Measurements from ENCODE around the gene PCGF3.
"Not testable (repeated sequence)": the region's sequence is repeated elsewhere in the genome, so short reads cannot be mapped to it uniquely, and the experiment has no call there.

PCGF3 gene

GRCh38 chr4:744212-744841 lies 38.7 kb downstream of the PCGF3 start:
- no peak for DNase-seq

- DNase-seq, result no peak
Measured at GRCh38 chr4:747546-748170, 42.0 kb downstream of the PCGF3 start.

GRCh38 chr4:748461-748860 lies 42.8 kb downstream of the PCGF3 start:
- no peak for DNase-seq

GRCh38 chr4:749698-750666 lies 44.4 kb downstream of the PCGF3 start:
- no peak for DNase-seq

GRCh38 chr4:751676-752075 lies 46.0 kb downstream of the PCGF3 start:
- DNase-seq, result no peak

- DNase-seq, result no peak
Measured at GRCh38 chr4:752196-752861, 46.7 kb downstream of the PCGF3 start.

- not testable (repeated sequence) for DNase-seq
Measured at GRCh38 chr4:753186-753585, 47.6 kb downstream of the PCGF3 start.

GRCh38 chr4:754221-755120 lies 48.8 kb downstream of the PCGF3 start:
- DNase-seq, result no peak

- no peak for DNase-seq
Measured at GRCh38 chr4:757111-757510, 51.5 kb downstream of the PCGF3 start.

GRCh38 chr4:759810-760209 lies 54.2 kb downstream of the PCGF3 start:
- DNase-seq, result not testable (repeated sequence)

- no peak for DNase-seq
Measured at GRCh38 chr4:760616-761015, 55.0 kb downstream of the PCGF3 start.

GRCh38 chr4:761086-761485 lies 55.5 kb downstream of the PCGF3 start:
- DNase-seq, result no peak

GRCh38 chr4:761739-762138 lies 56.1 kb downstream of the PCGF3 start:
- no peak for DNase-seq

GRCh38 chr4:762211-763190 lies 56.9 kb downstream of the PCGF3 start:
- peak in 1 of 2 experiments; percentile 8 for DNase-seq

- no peak for DNase-seq
Measured at GRCh38 chr4:763191-763810, 57.7 kb downstream of the PCGF3 start.

- no peak for DNase-seq
Measured at GRCh38 chr4:763922-764321, 58.3 kb downstream of the PCGF3 start.

GRCh38 chr4:764405-765169 lies 59.0 kb downstream of the PCGF3 start:
- no peak for DNase-seq

- no peak for DNase-seq
Measured at GRCh38 chr4:766152-766515, 60.5 kb downstream of the PCGF3 start.

- no peak for DNase-seq
Measured at GRCh38 chr4:766559-767283, 61.1 kb downstream of the PCGF3 start.

Measured in AML-193 (cell line).